ENCODE results near the gene JMJD1C.
"Not testable (repeated sequence)": the region's sequence is repeated elsewhere in the genome, so short reads cannot be mapped to it uniquely, and the experiment has no call there.

Gene JMJD1C

DNA sequence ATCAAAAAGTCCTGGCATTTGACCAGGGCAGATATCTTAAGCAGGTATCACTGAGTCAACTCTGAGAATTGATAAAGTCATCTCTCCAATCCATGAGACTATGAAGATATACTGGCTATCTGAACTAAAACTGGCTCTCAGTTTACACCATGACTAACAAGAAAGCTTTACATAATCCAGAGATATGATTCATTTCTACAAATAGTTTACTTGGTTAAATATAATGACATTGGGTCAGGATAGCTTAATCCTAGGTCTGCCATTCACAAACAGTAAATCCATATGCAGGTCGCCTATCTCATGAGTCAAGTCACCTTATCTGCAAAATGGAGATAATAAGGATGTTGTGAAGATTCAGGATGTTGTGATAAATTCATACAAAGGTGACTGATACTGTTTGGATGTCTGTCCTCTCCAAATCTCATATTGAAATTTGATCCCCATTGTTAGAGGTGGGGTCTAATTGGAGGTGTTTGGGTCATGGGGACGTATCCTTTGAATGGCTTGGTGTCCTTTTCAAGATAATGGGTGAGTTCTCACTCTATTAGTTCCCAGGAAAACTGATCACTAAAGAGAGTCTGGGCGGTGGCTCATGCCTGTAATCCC is 117.4 kb downstream of the JMJD1C start:
- no peak for DNase-seq

DNA sequence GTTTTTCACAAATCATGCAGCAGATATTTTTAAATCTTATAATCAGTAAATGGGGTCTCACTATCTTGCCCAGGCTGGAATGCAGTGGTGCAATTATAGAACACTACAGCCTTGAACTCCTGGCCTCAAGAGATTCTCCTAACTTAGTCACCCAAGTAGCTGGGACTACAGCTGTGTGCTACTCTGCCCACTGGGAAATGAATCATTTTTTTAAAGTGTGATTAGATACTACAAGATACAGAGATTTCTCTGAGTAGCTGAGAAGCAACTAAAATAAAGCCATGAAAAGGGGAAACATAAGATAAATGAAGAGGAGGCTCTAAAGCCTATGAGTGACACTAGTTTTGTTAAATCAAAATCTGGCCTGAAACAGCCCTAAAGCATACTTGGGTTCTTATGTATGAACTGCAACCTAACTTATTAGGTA is 119.7 kb downstream of the JMJD1C start:
- no peak for DNase-seq

DNA sequence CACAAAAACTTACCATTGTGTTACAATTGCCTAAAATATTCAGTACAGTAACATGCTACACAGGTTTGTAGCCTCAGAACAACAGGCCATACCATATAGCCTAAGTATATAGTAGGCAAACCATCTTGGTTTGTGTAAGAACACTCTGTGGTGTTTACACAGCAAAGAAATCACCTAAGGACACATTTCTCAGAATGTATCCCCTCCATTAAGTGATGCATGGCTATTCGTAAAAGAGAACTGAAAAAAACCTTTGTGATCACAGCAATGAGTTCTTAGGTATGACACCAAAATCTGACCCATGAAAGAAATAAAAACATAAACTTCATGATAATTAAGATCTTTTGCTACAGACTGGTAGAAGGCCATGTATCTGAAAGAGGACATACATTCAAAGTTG is 121.5 kb downstream of the JMJD1C start:
- DNase-seq = no peak

DNA sequence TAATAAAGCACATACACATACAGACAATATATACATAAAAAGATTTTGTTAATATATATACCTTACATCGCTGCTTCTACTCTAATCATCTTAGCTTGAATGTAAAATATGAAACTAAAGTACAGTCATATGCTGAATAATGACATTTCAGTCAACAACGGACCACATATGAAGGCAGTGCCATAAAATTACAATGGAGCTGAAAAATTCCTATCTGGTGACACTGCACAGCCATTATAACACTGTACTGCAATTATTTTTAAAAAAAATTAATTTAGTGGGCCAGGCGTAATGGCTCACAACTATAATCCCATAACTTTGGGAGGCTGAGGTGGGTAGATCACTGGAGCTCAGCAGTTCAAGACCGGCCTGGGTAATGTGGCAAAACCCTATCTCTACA is 122.3 kb downstream of the JMJD1C start:
- DNase-seq = no peak

DNA sequence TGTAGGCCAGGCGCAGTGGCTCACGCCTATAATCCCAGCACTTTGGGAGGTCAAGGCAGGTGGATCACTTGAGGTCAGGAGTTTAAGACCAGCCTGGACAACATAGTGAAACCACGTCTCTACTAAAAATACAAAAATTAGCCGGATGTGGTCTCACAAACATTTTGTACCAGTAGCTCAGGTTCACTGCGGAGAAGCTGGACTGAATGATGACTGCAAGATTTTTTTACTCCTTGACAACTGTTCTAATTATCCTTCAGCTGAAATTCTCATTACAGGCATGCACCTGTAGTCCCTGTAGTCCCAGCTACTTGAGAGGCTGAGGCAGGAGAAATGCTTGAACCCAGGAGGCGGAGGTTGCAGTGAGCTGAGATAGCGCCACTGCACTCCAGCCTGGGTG is 126.1 kb downstream of the JMJD1C start:
- not testable (repeated sequence) for DNase-seq

DNA sequence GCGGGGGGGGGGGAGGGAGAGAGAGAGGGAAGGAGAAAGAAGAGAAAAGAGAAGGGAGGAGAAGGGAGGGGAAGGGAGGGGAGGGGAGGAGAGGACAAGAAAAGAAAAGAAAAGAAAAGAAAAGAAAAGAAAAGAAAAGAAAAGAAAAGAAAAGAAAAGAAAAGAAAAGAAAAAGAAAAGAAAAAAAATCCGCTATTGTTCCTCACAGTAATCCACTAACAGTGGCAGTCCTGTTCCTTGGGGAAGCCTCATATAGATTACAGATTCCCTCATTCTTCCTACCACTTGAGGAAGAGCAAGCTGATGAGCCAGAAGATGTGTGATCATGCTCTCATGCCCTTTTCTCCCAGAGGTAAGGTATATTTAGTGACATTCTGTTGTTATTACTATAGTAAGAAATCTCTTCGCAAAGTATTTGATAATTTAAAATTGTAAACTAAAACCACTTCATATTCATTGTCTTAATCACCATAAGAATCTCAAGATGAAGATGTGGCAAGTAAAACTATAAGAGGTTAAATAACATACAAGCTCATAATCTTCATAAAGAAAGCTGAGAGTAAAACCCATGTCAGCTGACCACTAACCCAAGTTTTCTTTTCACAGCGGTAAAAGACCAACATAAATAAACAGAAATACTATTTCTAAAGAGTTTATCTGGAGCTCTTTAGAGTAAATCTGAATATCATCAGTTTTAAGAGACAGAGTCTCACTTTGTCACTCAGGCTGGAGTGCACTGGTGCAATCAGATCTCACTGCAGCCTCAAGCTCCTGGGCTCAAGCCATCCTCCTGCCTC is 128.1 kb downstream of the JMJD1C start:
- no peak for DNase-seq

DNA sequence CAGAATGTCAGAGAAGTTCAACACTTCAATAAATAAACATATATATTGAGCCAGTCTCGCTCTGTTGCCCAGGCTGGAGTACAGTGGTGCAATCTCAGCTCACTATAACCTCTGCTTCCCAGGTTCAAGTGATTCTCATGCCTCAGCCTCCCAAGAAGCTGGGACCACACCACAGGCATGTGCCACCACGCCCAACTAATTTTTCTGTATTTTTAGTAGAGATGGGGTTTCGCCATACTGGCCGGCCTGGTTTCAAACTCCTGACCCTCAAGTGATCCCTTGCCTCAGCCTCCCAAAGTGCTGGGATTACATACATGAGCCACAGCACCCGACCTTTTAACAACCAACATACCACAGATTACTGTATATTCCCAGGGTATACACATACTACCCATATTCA is 134.2 kb downstream of the JMJD1C start:
- no peak for DNase-seq

DNA sequence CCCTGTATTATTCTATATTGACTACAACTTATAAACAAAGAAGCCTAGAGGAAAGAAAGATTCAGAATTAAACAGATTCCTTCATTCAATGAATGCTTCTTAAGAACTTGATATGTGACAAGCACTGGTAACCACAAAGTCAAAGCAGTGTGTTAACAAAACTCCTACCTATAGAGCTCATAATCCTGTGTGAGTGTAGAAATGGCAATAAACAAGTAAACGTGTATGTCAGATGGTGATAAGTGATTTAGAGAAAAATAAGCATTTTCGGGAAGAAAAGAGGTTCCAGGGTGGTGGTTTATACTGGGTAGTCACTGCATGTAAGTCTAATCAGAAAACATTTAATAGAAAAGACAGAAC is 141.3 kb downstream of the JMJD1C start:
- no peak for DNase-seq

DNA sequence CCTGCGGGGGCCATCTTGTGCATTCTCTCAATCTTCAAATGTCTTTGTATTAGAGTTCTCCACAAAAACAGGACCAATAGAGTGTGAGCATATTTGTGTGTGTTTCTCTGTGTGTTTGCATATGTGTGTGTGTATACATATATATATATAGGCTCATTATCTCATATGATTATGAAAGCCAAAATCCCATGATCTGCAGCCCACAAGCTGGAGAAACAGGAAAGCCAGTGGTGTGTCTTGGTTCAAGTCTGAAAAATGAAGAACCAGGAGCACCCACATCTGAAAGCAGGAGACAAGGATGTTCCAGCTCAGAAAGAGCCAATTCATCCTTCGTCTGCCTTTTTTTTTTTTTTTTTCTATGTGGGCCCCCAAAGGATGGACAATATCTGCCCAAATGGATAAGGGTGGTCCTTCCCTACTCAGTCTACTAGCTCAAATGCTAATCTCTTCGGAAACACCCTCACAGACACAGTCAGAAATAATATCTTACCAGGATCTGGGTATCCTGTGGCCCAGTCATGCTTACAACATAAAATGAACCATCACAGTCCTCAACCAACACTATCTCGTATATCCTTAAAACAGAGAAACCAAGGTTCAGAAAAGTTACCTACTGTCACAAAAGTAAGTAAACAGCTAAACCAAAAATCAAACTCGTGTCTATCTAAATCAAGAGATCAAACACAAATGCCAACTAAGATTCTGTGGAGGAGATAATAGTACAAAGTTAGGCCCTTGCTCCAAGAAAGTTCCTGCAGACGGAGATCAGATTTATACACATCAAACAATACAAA is 141.9 kb downstream of the JMJD1C start:
- no peak for DNase-seq

DNA sequence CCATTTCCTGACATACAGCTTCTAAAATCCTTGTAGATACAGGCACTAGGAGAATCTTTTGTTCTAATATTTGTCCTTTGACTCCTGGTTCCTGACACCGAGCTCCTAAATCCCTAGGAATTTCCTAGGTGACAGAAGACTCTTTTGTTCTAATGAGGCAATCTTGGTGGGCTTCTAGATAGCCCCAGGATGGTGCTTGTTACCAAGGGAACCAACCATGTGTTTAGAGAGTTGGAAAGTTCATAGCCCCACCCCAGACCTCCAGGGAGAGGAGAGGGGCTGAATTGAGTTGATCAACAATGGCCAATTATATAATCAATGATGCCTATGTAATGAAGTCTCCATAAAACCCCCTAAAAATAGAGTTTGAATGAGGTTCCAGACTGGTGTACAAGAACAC is 145.1 kb downstream of the JMJD1C start:
- DNase-seq = no peak

DNA sequence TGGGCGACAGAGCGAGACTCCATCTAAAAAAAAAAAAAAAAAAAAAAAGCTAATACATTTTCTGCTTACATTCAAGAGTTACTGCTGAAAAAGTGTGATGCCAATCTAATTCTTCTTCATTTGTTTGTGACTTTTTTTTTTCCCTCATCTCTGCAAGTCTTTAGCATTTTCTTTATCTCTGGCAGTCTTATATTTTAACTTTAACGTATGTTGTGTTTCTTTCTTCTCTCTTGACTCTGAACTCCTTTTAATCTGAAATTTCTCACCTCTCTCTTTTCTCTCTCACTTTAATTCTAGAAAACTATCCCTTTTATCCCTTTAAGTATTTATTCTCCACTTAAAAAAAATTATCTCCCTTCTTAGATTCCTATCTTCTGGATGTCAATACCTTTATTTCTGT is 146.5 kb downstream of the JMJD1C start:
- DNase-seq = no peak

DNA sequence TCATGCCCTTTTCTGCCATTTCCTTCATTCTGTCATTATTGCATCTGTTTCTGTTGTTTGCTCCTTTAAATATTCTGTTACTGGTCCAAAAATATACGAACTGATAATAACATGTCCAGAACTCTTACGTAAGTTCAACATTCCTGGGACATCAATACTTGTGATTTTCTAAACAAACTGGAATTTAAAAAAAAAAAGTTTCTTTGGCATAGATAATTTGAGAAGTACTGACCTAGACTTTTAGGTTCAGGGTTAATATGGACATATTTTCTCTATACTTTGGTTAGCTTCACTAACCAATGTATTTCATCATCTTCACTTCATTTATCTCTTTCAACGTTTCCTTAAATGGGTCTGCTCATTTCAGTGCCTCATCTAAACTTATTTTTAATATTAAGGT is 147.3 kb downstream of the JMJD1C start:
- no peak for DNase-seq

DNA sequence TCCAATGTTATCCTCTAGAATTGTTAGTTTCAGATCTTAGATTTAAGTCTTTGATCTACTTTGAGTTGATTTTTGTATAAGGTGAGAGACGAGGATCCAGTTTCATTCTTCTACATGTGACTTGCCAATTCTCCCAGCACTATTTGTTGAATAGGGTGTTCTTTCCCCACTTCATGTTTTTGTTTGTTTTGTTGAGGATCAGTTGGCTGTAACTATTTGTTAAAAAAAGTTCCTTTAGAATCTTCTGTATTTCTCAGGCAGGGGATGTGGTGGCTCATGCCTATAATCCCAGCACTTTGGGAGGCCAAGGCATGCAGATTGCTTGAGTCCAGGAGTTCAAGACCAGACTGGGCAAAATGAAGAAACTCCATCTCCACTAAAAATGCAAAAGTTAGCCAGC is 151.8 kb downstream of the JMJD1C start:
- no peak for DNase-seq

DNA sequence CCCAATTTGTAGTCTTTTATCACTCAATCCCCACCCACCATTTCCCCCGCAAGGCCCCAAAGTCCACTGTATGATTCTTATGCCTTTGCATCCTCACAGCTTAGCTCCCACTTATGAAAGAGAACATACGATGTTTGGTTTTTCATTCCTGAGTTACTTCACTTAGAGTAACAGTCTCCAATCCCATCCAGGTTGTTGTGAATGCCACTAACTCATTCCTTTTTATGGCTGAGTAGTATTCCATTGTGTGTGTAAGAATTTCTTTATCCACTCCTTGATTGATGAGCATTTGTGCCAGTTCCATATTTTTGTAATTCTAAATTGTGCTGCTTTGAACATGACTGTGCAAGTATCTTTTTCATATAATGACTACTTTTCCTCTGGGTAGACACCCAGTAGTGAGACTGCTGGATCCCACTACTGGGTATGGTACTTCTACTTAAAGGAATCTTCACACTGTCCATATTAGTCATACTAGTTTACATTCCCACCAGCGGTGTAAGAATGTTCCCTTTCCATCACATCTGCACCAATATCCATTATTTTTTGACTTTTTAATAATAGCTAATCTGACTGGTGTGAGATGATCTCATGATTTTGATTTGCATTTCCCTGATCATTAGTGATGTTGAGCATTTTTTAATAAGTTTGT is 152.6 kb downstream of the JMJD1C start:
- no peak for DNase-seq

DNA sequence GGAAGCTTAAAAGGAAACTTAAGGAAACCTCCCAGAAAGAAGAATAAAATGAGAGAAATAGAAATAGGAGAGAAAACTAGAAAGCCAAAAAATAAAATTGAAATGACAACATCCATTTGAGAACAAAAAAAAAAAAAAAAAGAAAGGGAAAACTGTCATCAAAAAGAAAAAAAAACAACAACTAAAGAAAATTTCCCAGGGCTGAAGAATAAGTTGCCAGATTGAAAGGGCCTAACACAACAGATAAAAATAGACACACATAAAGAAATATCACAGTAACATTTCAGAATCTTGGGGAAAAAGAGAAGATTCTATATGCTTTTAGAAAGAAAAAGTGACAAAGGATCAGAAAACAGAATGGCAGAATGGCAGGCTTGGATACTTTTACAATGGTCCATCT is 157.1 kb downstream of the JMJD1C start:
- no peak for DNase-seq

DNA sequence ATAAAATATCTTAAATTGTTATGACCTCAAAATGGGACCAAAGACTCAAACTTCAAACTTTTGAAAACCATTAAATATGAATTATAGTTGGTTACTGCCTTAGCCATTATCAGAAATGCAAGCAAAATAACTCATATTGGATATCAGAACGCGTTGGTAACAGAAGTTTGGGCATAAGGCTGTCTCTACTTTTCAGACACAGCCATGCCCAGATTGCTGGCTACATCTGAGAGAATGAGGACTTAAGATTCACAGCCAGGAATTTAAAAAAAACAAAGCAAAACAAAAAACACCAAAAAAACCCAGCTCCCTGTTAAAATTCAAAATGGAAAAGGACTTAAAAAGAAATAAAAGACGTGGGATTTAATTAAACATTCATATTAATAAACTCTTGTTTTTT is 161.6 kb downstream of the JMJD1C start:
- DNase-seq = no peak

DNA sequence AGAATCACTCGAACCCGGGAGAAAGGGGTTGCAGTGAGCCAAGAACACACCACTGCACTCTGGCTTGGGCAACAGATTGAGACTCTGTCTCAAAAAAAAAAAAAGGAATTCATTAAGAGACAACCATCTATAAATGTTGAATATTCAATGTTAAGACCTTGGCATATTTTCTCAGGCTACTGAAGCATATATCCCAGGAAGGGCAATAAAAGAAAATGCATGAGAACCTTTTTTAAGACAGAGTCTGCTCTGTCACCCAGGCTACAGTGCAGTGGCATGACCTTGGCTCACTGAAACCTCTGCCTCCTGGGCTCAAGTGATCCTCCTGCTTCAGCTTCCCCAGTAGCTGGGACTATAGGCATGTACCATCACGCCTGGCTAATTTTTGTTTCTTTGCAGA is 165.0 kb downstream of the JMJD1C start:
- no peak for DNase-seq

DNA sequence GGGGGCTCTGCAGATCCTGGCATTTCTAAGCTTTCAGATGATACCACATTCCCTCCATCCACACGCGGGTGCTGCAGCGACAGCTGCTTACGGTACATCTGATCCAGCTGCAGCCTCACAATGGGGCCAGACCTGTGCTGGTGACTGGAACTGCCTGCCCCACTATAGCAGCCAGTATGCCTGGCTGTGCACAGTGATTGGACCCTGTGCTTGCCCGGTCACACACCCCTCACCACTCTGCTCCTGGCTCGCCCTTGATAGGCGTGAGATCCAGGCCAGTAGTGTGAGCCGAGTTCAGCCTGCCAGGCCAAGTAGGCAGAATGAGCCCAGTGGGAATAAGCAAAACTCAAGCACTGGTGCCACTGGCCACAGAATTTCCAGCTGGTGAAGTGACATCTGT is 167.8 kb downstream of the JMJD1C start:
- DNase-seq = no peak

DNA sequence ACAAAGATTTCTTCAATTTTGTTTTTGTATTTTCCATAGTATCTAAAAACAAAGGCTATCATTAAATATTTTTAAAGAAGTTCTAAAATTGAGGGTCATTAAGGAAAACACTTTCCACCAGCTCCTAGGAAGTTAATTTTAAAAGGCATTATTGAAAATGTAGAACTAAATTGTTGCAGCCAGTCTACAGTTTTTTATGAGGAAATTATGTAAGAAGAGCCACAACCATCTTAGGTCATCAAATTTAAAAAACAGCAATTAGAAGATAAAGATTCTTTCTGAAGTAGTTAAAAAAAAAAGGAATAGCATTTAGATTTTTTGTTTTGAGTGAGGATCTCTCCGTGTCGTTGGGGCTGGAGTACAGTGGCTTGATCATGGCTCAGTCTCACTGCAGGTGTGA is 171.0 kb downstream of the JMJD1C start:
- no peak for DNase-seq

DNA sequence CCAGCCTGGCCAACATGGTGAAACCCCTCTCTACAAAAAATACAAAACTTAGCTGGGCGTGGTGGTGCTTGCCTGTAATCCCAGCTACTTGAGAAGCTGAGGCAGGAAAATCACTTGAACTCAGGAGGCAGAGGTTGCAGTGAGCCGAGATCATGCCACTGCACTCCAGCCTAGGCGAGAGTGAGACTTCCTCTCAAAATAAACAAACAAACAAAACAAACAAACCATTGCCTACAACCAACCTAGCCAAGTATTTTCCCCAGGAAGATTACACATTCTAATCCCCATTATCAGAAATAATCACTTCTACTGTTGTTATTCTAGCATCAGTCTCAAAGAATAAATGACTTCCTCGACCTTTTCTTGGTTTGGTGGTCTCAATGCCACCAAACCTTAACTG is 172.9 kb downstream of the JMJD1C start:
- not testable (repeated sequence) for DNase-seq

DNA sequence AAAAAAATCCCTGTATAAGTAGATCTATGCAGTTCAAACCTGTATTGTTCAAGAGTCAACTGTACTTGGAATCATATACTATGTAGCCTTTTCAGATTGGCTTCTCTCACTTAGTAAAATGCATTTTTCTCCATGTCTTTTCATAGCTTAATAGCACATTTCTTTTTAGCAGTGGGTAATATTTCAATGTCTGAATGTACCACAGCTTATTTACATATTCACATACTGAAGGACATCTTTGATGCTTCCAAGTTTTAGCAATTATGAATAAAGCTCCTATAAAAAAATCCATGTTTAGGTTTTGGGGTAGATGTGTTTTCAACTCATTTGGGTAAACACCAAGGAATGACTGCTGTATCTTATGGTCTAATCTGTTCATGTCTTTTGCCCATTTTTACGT is 177.6 kb downstream of the JMJD1C start:
- DNase-seq = no peak

DNA sequence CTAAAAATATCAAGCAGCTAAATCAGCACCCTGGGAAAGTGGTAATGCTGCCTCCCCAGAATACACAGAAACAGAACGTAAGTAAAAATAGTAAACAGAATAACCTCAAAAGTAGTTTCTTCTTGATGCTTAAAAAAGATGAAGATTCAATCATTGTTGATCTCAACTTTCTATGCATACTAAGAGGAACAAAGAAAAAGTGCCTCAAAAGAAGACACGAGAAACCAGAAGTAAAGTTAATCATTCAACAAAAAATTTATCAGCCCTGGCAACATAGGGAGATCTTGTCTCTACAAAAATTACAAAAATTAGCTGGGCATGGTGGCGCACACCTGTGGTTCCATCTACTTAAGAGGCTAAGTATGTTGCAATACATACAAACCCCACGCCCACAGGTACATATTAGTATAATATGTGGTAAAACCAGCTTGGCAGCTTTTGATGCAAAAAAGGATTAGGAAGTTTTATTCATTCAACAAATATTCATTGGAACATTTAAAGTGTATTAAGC is 179.0 kb downstream of the JMJD1C start:
- no peak for DNase-seq

DNA sequence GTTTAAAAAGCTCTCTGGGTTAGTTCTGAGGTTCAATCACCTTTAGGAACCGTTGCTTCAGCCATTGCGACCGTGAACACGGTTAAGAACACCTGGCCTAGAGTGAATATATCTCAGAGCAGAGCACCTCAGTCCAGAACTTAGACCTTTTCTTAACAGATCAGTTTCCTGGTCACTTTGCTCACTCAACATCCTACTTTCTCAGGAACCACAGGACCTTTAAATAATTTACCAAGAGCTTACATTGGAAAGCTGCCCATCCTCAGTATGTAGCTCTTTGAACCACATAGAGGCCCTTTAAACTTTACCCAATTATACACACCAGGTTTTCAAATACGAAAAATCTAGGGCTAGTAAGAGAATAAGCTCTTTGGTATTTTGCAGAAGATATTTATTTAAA is 179.4 kb downstream of the JMJD1C start:
- no peak for DNase-seq

Data from stimulated activated naive CD4-positive, alpha-beta T cell (primary cell).